AG04450 (cell line): Measurements from ENCODE around the gene CHST11. TPM values are rescaled to one million over a fixed set of nuclear protein-coding genes. Genes with fewer than 3 reads are reported as not detected.

Source experiments
- CTCF ChIA-PET: fragments of 300-600, 350-600 bp; formaldehyde crosslinking; extraction: SDS; loops from one replicate; lab custom pipeline; 2022; ENCODE audit warnings: antibody characterized with exemption, inconsistent platforms; lab: Charles Lee
- POLR2A ChIA-PET: fragments of 350-600 bp; formaldehyde crosslinking; extraction: SDS; loops from one replicate; lab custom pipeline; 2021; ENCODE audit warnings: antibody characterized with exemption, inconsistent platforms; lab: Yijun Ruan, JAX
- DNase-seq: peaks from one replicate; pipeline ENCODE4 v3.0.0-alpha.2; 2011; ENCODE audit warnings: low read depth, low spot score
- H3K27ac ChIP-seq: one replicate; pipeline ENCODE4 v1.5.1; 2012; ENCODE audit warnings: low read depth, low read length, control low read depth
- H3K27me3 ChIP-seq: one replicate; pipeline ENCODE4 v1.6.0; 2012; ENCODE audit warnings: low read length; ENCODE audit not compliant: control insufficient read depth, insufficient read depth
- H3K4me3 ChIP-seq: 2 replicates; pipeline ENCODE4 v1.5.1; 2011; ENCODE audit warnings: mild to moderate bottlenecking, low read depth, low read length, control low read depth
- H3K9me3 ChIP-seq: 2 replicates; pipeline ENCODE4 v1.5.1; 2012; ENCODE audit warnings: low read length; ENCODE audit not compliant: control insufficient read depth, insufficient read depth
- polyA plus RNA-seq: library from polyadenylated mRNA; depleted of rRNA; stranded (reverse); fragments of >200 nt; gene quantifications from 2 replicates; pipeline ENCODE4 v1.2.3, GENCODE V29; 2011
- TF ChIP-seq, protein P1 (sequence below): IDR thresholded peaks from 2 replicates; pipeline ENCODE4 v1.5.1; 2011; ENCODE audit warnings: low read depth, low read length, control low read depth, inconsistent platforms

CHST11 gene
- polyA plus RNA-seq, 1 experiment = 2.7 TPM

DNA sequence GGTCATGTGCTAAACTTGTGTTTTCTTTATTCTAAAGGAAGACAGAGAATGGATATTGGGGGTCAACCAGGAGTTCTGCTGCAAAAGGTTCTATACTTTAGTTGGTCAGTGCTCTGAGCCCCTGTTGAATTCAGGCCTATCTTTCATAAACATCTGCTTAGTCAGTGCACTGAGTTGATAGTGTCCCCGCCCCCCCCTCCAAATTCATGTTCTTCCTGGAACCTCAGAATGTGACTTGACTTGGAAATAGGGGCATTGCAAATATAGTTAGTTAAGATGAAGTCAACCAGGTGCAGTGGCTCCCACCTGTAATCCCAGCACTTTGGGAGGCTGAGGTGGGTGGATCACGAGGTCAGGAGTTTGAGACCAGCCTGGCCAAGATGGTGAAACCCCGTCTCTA lies 23.3 kb downstream of the CHST11 start:
- Histone ChIP-seq H3K27me3 (no peaks in the 10 kb centered on the region), H3K27ac (no peak overlapping the region), H3K4me3 (no peak overlapping the region), H3K9me3 (peaks cover 2% of the 10 kb centered on the region)
- TF ChIP-seq, protein P1, sequence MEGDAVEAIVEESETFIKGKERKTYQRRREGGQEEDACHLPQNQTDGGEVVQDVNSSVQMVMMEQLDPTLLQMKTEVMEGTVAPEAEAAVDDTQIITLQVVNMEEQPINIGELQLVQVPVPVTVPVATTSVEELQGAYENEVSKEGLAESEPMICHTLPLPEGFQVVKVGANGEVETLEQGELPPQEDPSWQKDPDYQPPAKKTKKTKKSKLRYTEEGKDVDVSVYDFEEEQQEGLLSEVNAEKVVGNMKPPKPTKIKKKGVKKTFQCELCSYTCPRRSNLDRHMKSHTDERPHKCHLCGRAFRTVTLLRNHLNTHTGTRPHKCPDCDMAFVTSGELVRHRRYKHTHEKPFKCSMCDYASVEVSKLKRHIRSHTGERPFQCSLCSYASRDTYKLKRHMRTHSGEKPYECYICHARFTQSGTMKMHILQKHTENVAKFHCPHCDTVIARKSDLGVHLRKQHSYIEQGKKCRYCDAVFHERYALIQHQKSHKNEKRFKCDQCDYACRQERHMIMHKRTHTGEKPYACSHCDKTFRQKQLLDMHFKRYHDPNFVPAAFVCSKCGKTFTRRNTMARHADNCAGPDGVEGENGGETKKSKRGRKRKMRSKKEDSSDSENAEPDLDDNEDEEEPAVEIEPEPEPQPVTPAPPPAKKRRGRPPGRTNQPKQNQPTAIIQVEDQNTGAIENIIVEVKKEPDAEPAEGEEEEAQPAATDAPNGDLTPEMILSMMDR = no peak
- POLR2A ChIA-PET = no interaction called here
- DNase-seq = no peak
- CTCF ChIA-PET = interaction anchor here (0.7 to 1.7 kb wide), 2 partner anchors 47 to 98 kb away, joined by 5 read pairs; no protein-coding TSS in a partner anchor

DNA sequence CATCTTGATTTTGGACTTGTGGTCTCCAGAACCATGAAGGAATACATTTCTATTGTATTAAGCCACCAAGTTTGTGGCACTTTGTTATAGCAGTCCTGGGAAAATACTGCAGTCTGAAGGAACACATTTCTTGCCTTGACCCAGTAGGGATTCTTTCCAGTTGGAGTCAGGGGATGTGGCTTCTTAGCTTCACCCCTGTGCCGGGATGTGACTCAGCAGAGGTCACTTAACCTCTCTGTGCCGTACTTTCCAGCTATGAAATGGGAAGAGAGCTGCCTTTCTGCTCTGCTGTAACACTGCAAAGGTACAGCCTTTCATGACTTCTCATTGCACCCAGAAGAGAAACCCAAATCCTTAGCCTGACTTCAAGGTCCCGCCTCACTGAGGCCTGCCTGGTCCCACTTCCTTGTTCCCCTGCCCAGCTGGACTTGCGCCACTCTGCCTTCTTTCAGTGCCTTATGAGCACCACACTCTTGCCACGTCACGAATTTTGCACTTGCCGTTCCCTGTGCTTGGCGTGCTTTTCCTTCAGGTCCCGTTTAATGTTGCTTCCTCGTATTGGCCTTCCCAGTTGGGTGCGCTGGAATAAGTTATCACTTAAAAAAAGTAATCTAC lies 24.2 kb downstream of the CHST11 start:
- H3K27ac ChIP-seq = no peak overlapping the region
- no peak overlapping the region for H3K4me3 ChIP-seq
- TF ChIP-seq, protein P1 = no peak
- CTCF ChIA-PET = interaction anchor here (1.7 kb wide), 1 partner anchor 99 kb away, joined by 5 read pairs; no protein-coding TSS in a partner anchor
- POLR2A ChIA-PET = no interaction called here
- H3K9me3 ChIP-seq = peaks cover 2% of the 10 kb centered on the region
- no peak for DNase-seq
- no peaks in the 10 kb centered on the region for H3K27me3 ChIP-seq

DNA sequence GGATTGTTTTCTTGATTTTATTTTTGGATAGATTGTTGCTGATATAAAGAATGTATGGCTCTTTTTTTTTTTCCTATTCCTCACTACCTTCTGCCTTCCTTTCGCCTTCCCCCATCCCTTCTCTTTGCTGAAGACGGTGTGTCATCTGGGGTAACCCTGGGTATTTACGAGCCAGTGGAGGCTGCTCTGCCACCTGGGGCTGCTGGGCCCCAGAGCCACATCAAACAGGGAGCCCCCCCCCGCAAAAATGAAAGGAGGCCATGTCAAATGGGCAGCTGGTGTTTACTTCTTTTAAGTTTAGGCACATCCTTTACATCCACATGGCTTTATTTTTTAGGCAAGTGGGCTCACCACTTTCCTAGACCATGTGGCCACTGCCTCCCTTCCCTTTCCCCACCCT lies 25.4 kb downstream of the CHST11 start:
- no peak overlapping the region for H3K4me3 ChIP-seq
- H3K27ac ChIP-seq = no peak overlapping the region
- H3K27me3 ChIP-seq = no peaks in the 10 kb centered on the region
- DNase-seq = no peak
- ChIA-PET CTCF (no interaction called here), POLR2A (no interaction called here)
- peaks cover 2% of the 10 kb centered on the region for H3K9me3 ChIP-seq
- TF ChIP-seq, protein P1 = no peak

DNA sequence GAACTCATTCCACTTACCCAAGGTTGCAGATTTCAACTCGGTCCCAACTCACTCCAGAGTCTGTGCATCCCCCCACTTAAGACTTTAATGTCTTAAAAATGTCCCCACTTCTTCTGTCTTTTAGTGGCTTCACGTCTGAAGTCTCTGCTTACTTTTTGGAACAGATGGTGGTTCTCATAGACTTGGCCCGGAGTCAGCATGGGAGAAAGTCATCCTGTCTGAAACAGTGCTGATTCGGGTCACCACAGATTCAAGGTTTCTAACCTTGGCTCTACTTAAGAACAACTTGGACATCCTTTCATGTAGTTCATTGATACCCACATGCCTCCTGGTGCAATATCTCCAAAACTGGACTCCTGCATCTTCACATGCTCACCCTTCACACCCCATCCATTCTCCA lies 26.0 kb downstream of the CHST11 start:
- POLR2A ChIA-PET = no interaction called here
- Histone ChIP-seq H3K9me3 (peaks cover 2% of the 10 kb centered on the region), H3K4me3 (no peak overlapping the region), H3K27me3 (no peaks in the 10 kb centered on the region), H3K27ac (no peak overlapping the region)
- TF ChIP-seq, protein P1 = no peak
- CTCF ChIA-PET = no interaction called here
- DNase-seq = no peak

DNA sequence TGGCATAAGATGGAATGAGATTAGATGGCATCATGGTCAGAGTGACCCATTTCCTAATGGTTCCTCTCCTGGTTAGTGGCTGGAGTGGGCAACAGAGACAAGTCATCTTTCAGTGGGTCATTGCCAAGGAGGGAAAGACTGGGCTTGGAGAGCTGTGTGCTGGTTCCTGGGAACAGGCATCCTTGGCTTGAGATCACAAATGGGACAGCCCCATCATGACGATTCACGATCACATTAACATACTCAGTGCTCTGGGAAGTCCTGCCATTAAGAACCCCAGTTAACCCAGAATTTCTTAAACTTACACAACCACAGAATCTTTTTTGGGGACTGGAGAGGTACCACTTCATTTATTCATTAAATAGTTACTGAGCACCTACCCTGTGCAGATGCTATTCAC lies 27.3 kb downstream of the CHST11 start:
- H3K27ac ChIP-seq = no peak overlapping the region
- no peaks in the 10 kb centered on the region for H3K27me3 ChIP-seq
- TF ChIP-seq, protein P1 = no peak
- no peak for DNase-seq
- ChIA-PET POLR2A (no interaction called here), CTCF (no interaction called here)
- no peak overlapping the region for H3K4me3 ChIP-seq
- H3K9me3 ChIP-seq = peaks cover 2% of the 10 kb centered on the region
